ENCODE measurements around the gene ST6GALNAC6. TPM values are rescaled to one million over a fixed set of nuclear protein-coding genes. Genes with fewer than 3 reads are reported as not detected.

The ST6GALNAC6 gene
- polyA plus RNA-seq, 3 donors: 8.2 to 14.4 (median 12.0) TPM

- intact Hi-C loops (cut with micrococcal nuclease): no loop called here
- no peaks in the 10 kb centered on the region for H3K27me3 ChIP-seq (ENCODE audit: control insufficient read depth in 2 of 2, insufficient read depth in 2 of 2, low read length in 2 of 2)
- H3K4me1 ChIP-seq (ENCODE audit: control insufficient read depth in 1 of 2, insufficient read depth in 2 of 2, low read length in 2 of 2): peaks cover 43 to 49% of the 10 kb centered on the region in 2 donors
- peaks cover 0 to 8% of the 10 kb centered on the region in 2 donors for H3K36me3 ChIP-seq (replicated peaks in 1 of 2; ENCODE audit: control insufficient read depth in 1 of 2, insufficient read depth in 2 of 2, low read length in 2 of 2)
- H3K4me3 ChIP-seq (replicated peaks in 1 of 3; ENCODE audit: low read depth in 2 of 3, low read length in 3 of 3): peak overlapping the region in 2 of 3 experiments; percentile 50 to 89
- DNase-seq: no peak
- H4K20me1 ChIP-seq (ENCODE audit: insufficient read depth, low read length): peaks cover 6% of the 10 kb centered on the region
- peak overlapping the region; percentile 83 for H2AFZ ChIP-seq (ENCODE audit: insufficient read depth, low read depth, low read length, poor library complexity, severe bottlenecking)
- H3K27me3 Mint-ChIP-seq (ENCODE audit: low read depth in 3 of 3): peaks cover 1 to 5% (median 3%) of the 10 kb centered on the region in 3 donors
- H3K9ac ChIP-seq (ENCODE audit: insufficient read depth, low read length, poor library complexity, severe bottlenecking): peak overlapping the region; percentile 84
- H3K9me3 Mint-ChIP-seq: peaks cover 6 to 8% (median 7%) of the 10 kb centered on the region in 7 donors
- H3K4me2 ChIP-seq (replicated peaks; ENCODE audit: extremely low read depth, low read length, poor library complexity, severe bottlenecking): peak overlapping the region; percentile 95
- peaks cover 17 to 21% of the 10 kb centered on the region in 2 donors for H3K36me3 Mint-ChIP-seq
- peaks cover under 1 to 7% of the 10 kb centered on the region in 2 donors for H3K9me3 ChIP-seq (replicated peaks in 1 of 2; ENCODE audit: control insufficient read depth in 1 of 2, insufficient read depth in 1 of 2, low read length in 2 of 2)
- H3K4me3 Mint-ChIP-seq: peak overlapping the region; percentile 31 to 46
- no peaks in the 10 kb centered on the region for H3K79me2 ChIP-seq (ENCODE audit: insufficient read depth, low read length)
- H3K27ac Mint-ChIP-seq: peak overlapping the region in 4 of 7 donors; percentile 50 to 76 (median 60)
- H3K4me1 Mint-ChIP-seq: peaks cover 53% of the 10 kb centered on the region
- no peak for TF ChIP-seq CTCF (IDR thresholded peaks at IDR 0.05)
- 27% methylated on average over 3 of the region's 11 CpGs for WGBS (ENCODE audit: insufficient coverage)
- H3K27ac ChIP-seq (ENCODE audit: low read depth in 1 of 2, low read length in 2 of 2): peak overlapping the region in 1 of 2 donors; percentile 81
Observed at GRCh38 chr9:127854960-127855359, 44.4 kb downstream of the ST6GALNAC6 start.

GRCh38 chr9:127854184-127854806, 45.1 kb downstream of the ST6GALNAC6 start, which contains the start of gene ENG:
Gene ENG (minus strand): TSS chr9:127854658. CDS start chr9:127854355, 303 bp downstream.
- peak; percentile 25 for TF ChIP-seq CTCF (IDR thresholded peaks at IDR 0.05)
- H3K4me3 ChIP-seq (replicated peaks in 1 of 3; ENCODE audit: low read depth in 2 of 3, low read length in 3 of 3): peak within 1 kb of the TSS; percentile 39 to 89 (median 50)
- peaks cover 20 to 26% of the 10 kb centered on the region in 2 donors for H3K36me3 Mint-ChIP-seq
- H3K9me3 ChIP-seq (replicated peaks in 1 of 2; ENCODE audit: control insufficient read depth in 1 of 2, insufficient read depth in 1 of 2, low read length in 2 of 2): peaks cover 8 to 13% of the 10 kb centered on the region in 2 donors
- no peaks in the 10 kb centered on the region for H3K79me2 ChIP-seq (ENCODE audit: insufficient read depth, low read length)
- peak within 1 kb of the TSS; percentile 93 to 95 for H3K4me3 Mint-ChIP-seq
- under 1% methylated on average over 34 of the region's 37 CpGs for WGBS (ENCODE audit: insufficient coverage)
- H3K27ac ChIP-seq (ENCODE audit: low read depth in 1 of 2, low read length in 2 of 2): peak within 1 kb of the TSS; percentile 50 to 81
- peaks cover 6% of the 10 kb centered on the region for H4K20me1 ChIP-seq (ENCODE audit: insufficient read depth, low read length)
- H3K27me3 ChIP-seq (ENCODE audit: control insufficient read depth in 2 of 2, insufficient read depth in 2 of 2, low read length in 2 of 2): no peaks in the 10 kb centered on the region
- peak; percentile 27 to 66 (median 56) for DNase-seq
- intact Hi-C loops (cut with micrococcal nuclease): no loop called here
- H3K36me3 ChIP-seq (replicated peaks in 1 of 2; ENCODE audit: control insufficient read depth in 1 of 2, insufficient read depth in 2 of 2, low read length in 2 of 2): peaks cover 0 to 14% of the 10 kb centered on the region in 2 donors
- peak within 1 kb of the TSS; percentile 84 for H3K9ac ChIP-seq (ENCODE audit: insufficient read depth, low read length, poor library complexity, severe bottlenecking)
- peaks cover 11 to 14% (median 13%) of the 10 kb centered on the region in 7 donors for H3K9me3 Mint-ChIP-seq
- peaks cover 1 to 5% (median 3%) of the 10 kb centered on the region in 3 donors for H3K27me3 Mint-ChIP-seq (ENCODE audit: low read depth in 3 of 3)
- H3K4me1 ChIP-seq (ENCODE audit: control insufficient read depth in 1 of 2, insufficient read depth in 2 of 2, low read length in 2 of 2): peaks cover 43 to 49% of the 10 kb centered on the region in 2 donors
- peak within 1 kb of the TSS; percentile 83 for H2AFZ ChIP-seq (ENCODE audit: insufficient read depth, low read depth, low read length, poor library complexity, severe bottlenecking)
- peak within 1 kb of the TSS; percentile 69 to 95 (median 88) for H3K27ac Mint-ChIP-seq
- H3K4me1 Mint-ChIP-seq: peaks cover 52% of the 10 kb centered on the region
- H3K4me2 ChIP-seq (replicated peaks; ENCODE audit: extremely low read depth, low read length, poor library complexity, severe bottlenecking): peak within 1 kb of the TSS; percentile 95
